HG03066 (cell line): ENCODE data around the gene MYO5B.
"Not testable (repeated sequence)": the region's sequence is repeated elsewhere in the genome, so short reads cannot be mapped to it uniquely, and the experiment has no call there.

Experiments
- ATAC-seq: cut with Tn5 transposase; IDR thresholded peaks from one replicate; pipeline ENCODE4 v1.9.1; 2021; ENCODE audit warnings: low read depth; ENCODE audit not compliant: unreplicated experiment

Gene MYO5B

GRCh38 chr18:49814147-49814499, 380.8 kb downstream of the MYO5B start:
- peak; percentile 29 for ATAC-seq

GRCh38 chr18:49813319-49814146, 381.4 kb downstream of the MYO5B start, which contains the start of gene ACAA2:
Gene ACAA2 (minus strand): TSS chr18:49813533. CDS start chr18:49813484, 49 bp downstream.
- peak; percentile 77 for ATAC-seq

- ATAC-seq = peak; percentile 17
Observed at GRCh38 chr18:49813069-49813318, 382.0 kb downstream of the MYO5B start.

- ATAC-seq = no peak
Observed at GRCh38 chr18:49812286-49813068, 382.5 kb downstream of the MYO5B start.

- no peak for ATAC-seq
Observed at GRCh38 chr18:49811151-49811938, 383.6 kb downstream of the MYO5B start.

GRCh38 chr18:49808553-49809191, 386.3 kb downstream of the MYO5B start:
- ATAC-seq = not testable (repeated sequence)

GRCh38 chr18:49804096-49804495, 390.9 kb downstream of the MYO5B start:
- no peak for ATAC-seq

GRCh38 chr18:49802623-49803022, 392.3 kb downstream of the MYO5B start:
- no peak for ATAC-seq

GRCh38 chr18:49800491-49800890, 394.5 kb downstream of the MYO5B start:
- not testable (repeated sequence) for ATAC-seq

GRCh38 chr18:49799806-49800205, 395.1 kb downstream of the MYO5B start:
- not testable (repeated sequence) for ATAC-seq

GRCh38 chr18:49798001-49798400, 396.9 kb downstream of the MYO5B start:
- no peak for ATAC-seq

- ATAC-seq = no peak
Observed at GRCh38 chr18:49795612-49796552, 399.1 kb downstream of the MYO5B start.

- ATAC-seq = no peak
Observed at GRCh38 chr18:49794743-49795142, 400.2 kb downstream of the MYO5B start.

- ATAC-seq = not testable (repeated sequence)
Observed at GRCh38 chr18:49789560-49790134, 405.3 kb downstream of the MYO5B start.

GRCh38 chr18:49788327-49788898, 406.5 kb downstream of the MYO5B start:
- peak; percentile 76 for ATAC-seq

GRCh38 chr18:49786019-49786720, 408.8 kb downstream of the MYO5B start:
- no peak for ATAC-seq

GRCh38 chr18:49784427-49785185, 410.3 kb downstream of the MYO5B start:
- no peak for ATAC-seq
